PFSK-1 (cell line): ENCODE results near the gene CCR2.

Experiments used
- REST ChIP-seq, 2 experiments: IDR thresholded peaks; 2 replicates each; pipeline versions ENCODE4 v1.6.1 to v1.8.0; 2011 to 2012; ENCODE audit warnings: low read depth in 2 of 2, low read length in 2 of 2, control low read depth in 1 of 2, inconsistent platforms in 1 of 2, mild to moderate bottlenecking in 1 of 2, moderate library complexity in 1 of 2; ENCODE audit not compliant: insufficient read depth in 1 of 2
- SIN3A ChIP-seq: IDR thresholded peaks from 2 replicates; pipeline ENCODE4 v1.6.1; 2012; ENCODE audit warnings: mild to moderate bottlenecking, low read length, moderate library complexity, borderline replicate concordance; ENCODE audit not compliant: insufficient read depth

- TF ChIP-seq REST (IDR thresholded peaks at IDR 0.05; ENCODE audit: insufficient read depth in 1 of 2, low read depth in 2 of 2, low read length in 2 of 2) = no peak
- no peak for TF ChIP-seq SIN3A
These were observed 44.5 kb downstream of the CCR2 start for GRCh38 chr3:46398186-46398955.
